ENCODE data around the gene MEST. TPM values are rescaled to one million over a fixed set of nuclear protein-coding genes. Genes with fewer than 3 reads are reported as not detected.

MEST gene
- total RNA-seq, 4 donors from 2014 or later: 63.6 to 527 (median 235) TPM

DNA sequence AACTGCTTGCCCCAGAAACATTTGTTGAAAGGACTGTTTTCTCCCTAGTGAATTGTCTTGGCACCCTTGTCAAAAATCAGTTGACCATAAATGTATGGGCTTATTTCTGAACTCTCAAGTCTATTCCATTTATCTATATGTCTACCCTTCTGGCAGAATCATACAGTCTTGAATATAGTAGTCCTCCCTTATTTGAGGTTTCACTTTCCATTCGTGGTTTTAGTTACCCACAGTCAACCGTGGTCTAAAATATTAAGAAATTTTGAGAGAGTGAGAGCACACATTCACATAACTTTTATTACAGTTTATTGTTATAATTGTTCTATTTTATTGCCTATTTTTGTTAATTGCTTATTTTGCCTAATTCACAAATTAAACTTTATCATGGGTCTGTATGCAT lies 33.6 kb upstream of the MEST start:
- TF ChIP-seq CTCF (IDR thresholded peaks at IDR 0.05; ENCODE audit: low read depth): no peak

GRCh38 chr7:130461272-130461671 lies 30.6 kb upstream of the MEST start:
- no peak for TF ChIP-seq CTCF (IDR thresholded peaks at IDR 0.05; ENCODE audit: low read depth)

DNA sequence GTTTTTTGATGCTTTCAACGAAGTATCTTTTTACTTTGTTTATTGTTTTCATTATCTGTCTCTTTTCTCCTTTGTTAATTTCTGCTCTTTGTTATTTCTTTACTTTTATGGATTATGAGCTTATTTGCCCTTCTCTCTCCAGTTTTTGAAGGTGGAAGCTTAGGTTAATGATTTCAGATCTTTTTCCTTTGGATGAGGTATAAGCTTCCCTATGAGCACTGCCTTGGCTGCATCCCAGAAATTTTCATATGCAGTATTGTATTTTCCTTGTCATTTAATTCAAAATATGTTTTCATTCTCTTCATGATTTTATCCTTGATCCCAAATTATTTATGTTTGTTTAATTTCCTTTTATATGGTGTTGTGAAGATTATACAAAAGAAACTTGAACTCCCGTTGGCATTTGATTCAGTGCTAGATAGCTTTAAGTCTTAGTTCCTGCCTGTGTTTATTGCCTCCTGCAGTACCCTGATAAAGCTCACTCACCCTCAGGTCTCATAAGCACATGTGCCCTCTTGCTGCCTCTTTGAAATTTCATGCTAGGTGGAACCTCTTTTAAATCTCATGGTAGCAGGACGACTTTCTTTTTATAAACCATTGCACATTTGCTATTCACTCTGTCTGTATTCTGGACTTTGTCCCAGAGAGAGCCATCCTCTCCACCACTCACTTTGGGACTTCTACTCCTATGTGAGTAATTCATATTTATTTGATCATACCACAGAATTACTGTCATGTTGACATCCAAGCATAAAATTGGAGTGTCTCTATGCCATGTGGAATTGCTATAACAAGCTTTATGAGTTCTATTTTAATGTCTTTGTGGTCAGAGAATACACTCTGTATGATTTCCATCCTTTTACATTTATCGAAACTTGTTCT lies 28.1 kb upstream of the MEST start:
- TF ChIP-seq CTCF (IDR thresholded peaks at IDR 0.05; ENCODE audit: low read depth): no peak

- TF ChIP-seq CTCF (IDR thresholded peaks at IDR 0.05; ENCODE audit: low read depth): no peak
These were observed 23.3 kb upstream of the MEST start for GRCh38 chr7:130468612-130469011.

- no peak for TF ChIP-seq CTCF (IDR thresholded peaks at IDR 0.05; ENCODE audit: low read depth)
These were observed 19.9 kb upstream of the MEST start for GRCh38 chr7:130471974-130472373.

DNA sequence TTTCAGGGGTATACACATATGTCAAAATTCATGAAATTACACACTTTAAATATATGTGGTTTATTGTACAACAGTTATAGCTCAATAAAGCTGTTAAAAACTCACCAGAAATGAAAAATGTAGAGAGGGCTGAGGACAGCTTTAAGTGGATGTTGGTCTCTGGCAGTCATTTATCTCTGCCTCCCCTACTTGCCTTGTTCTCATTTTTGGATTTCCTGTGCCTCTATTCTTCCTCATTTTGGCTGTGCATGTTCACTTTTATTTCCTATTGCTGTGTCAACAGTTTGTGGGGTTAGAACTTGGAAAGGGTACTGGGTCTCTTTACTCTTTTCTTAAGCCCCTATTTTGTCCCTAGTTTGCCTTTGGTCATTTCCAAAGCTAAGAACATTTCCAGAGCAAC lies 18.6 kb upstream of the MEST start:
- no peak for TF ChIP-seq CTCF (IDR thresholded peaks at IDR 0.05; ENCODE audit: low read depth)

DNA sequence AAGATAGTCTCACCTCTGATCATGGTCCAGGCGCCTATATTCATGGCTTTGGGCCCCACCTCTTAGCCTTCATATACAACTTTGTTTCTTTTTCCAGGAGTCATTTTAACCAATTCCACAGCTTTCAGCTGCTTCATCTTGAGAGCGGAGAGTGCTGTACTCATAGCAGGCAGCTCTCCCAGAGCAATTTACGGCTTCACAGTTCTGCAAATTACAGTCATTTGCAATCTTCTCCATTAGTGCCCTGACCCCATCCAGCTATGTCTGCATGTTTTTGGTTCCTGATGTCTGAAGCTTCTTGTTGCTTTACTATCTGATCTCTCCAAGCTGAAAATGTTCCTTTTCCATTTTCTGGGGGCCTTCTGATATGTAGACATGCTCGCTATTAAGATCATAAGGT lies 18.0 kb upstream of the MEST start:
- TF ChIP-seq CTCF (IDR thresholded peaks at IDR 0.05; ENCODE audit: low read depth): no peak

All from subcutaneous adipose tissue (tissue), 4 donors.